A549 treated with AZD9567 at 1 μM for 4 hours (cell line): Measurements from ENCODE around the gene ELMO1. TPM values are rescaled to one million over a fixed set of nuclear protein-coding genes. Genes with fewer than 3 reads are reported as not detected.

Experiments used
- total RNA-seq: library from RNA; stranded (reverse); fragments of 200-300 nt; extraction: Qiagen RNA extraction; gene quantifications from 5 replicates; pipeline ENCODE4 v1.2.3, GENCODE V29; 2022; ENCODE audit not compliant: insufficient read depth

ELMO1 gene, protein sequence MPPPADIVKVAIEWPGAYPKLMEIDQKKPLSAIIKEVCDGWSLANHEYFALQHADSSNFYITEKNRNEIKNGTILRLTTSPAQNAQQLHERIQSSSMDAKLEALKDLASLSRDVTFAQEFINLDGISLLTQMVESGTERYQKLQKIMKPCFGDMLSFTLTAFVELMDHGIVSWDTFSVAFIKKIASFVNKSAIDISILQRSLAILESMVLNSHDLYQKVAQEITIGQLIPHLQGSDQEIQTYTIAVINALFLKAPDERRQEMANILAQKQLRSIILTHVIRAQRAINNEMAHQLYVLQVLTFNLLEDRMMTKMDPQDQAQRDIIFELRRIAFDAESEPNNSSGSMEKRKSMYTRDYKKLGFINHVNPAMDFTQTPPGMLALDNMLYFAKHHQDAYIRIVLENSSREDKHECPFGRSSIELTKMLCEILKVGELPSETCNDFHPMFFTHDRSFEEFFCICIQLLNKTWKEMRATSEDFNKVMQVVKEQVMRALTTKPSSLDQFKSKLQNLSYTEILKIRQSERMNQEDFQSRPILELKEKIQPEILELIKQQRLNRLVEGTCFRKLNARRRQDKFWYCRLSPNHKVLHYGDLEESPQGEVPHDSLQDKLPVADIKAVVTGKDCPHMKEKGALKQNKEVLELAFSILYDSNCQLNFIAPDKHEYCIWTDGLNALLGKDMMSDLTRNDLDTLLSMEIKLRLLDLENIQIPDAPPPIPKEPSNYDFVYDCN
- 2.3 to 3.5 TPM (median 2.5 TPM) in 5 replicates for total RNA-seq

DNA sequence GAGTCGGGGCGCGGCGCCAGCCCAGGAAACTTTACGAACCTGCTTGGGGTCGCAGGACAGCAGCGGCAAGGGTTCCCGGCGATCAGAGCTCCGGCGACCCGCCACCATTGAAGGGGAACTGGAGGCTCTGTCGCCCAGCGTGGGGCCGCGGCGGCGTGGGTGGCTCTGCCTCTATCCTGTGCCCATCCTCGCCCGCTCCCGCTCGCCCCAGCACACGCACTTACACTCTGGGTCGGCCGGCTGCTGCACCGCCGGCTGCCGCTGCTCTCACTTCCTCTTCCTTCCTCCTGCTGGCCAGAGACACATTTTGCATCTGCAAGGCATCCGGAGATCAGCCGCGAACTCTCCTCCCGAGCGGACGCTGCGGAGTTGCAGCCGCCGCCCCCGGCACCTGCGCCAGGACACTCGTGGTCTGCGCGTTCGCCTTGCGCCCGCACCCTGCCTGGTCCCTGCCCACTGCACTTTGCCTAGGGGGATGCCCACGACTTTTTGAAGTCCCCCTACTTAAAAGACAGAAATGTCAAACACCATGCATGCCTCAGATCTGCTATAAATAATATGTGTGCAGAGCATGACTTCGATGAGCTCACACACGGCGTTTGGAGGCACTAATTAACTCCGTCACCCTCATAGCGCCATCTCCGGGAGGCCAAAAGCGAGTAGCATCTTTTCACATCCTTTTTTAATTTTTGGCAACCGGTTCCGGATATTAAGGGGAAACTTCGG is at the start of gene ELMO1:
TSS of gene ELMO1 (minus strand) at position 229 of the 726 bp plus-strand sequence. CDS start 106,174 bp downstream, outside the sequence.

Other genes starting within 250 kb of the ELMO1 start
- gene GPR141, start 234.9 kb upstream of the ELMO1 start, total RNA-seq = 0.13 TPM in 1 of 5 replicates, not detected in the others